ENCODE measurements around the gene ZNF592.

GRCh38 chr15:84750583-84751092, 2.2 kb downstream of the ZNF592 start:
- TF ChIP-seq CTCF (IDR thresholded peaks at IDR 0.05) (no peak), ZFX (IDR thresholded peaks at IDR 0.05; ENCODE audit: borderline replicate concordance) (no peak)
